GM18867 (cell line): ENCODE results near the gene MUCL3.
"Not testable (repeated sequence)": the region's sequence is repeated elsewhere in the genome, so short reads cannot be mapped to it uniquely, and the experiment has no call there.

Experiments used
- ATAC-seq: cut with Tn5 transposase; IDR thresholded peaks from one replicate; pipeline ENCODE4 v1.9.1; 2021; ENCODE audit warnings: mild to moderate bottlenecking, moderate library complexity; ENCODE audit not compliant: unreplicated experiment

Gene MUCL3, protein sequence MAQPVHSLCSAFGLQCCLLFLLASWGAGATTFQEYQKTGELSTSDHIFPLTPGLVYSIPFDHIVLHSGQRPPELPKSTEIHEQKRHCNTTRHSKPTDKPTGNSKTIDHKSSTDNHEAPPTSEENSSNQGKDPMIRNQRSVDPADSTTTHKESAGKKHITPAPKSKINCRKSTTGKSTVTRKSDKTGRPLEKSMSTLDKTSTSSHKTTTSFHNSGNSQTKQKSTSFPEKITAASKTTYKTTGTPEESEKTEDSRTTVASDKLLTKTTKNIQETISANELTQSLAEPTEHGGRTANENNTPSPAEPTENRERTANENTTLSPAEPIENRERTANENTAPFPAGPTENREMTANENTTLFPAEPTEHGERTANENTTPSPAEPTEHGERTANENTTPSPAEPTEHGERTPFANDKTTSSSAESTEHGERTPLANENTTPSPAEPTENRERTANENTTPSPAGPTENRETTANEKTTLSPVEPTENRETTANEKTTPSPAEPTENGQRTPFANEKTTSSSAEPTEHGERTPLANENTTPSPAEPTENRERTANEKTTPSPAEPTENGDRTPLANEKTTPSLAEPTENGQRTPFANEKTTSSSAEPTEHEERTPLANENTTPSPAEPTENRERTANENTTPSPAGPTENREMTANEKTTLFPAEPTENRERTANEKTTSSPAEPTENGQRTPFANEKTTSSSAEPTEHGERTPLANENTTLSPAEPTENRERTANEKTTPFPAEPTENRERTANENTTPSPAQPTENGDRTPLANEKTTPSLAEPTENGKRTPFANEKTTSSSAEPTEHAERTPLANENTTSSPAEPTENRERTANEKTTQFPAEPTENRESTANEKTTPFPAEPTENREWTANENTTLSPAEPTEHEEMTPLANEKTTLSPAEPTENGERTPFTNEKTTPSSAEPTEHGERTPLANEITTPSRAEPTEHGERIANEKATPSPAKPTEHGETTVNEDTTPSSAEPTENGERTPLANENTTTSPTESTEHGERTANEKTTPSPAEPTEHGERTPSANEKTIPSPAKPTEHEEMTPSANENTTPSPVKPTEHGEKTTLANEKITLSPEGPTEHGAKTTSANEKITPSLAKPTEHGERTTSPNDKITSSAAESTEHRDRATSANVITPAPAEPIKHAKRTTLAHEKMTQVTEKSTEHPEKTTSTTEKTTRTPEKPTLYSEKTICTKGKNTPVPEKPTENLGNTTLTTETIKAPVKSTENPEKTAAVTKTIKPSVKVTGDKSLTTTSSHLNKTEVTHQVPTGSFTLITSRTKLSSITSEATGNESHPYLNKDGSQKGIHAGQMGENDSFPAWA (N-terminal part only)

DNA sequence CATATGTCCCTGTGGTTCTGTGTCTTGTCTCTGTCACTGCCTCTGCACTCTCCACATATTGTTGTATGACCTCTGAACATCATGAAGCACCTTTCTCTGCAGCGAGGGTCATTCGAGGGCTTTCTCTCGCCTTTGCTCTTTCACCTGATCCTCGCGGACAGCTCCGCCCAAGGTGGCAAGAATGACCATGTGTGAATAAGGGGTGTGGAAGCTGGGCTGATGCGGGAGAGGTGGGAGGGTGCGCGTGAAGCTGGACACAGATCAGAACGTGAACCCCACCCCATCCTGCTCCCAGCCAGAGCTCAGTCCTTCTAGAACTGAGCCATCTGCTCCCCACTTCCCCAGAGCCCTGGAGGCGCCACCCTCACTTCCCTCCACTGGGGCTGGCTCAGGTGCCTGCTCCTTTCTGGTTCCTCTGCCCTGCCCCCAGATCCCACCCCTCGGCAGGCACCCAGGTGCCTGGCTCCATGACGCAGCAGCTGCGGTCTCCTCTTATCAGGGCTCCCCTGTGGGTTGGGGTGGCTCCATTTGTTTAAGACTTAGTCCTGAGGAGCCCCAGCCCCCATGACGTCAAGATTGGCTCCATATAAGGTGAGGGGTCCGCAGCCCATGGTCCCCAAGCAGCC lies at the start of gene MUCL3:
MUCL3 (plus strand) TSS at position 613 of the 626 bp plus-strand sequence. CDS start 27 bp downstream, outside the sequence.
- no peak for ATAC-seq

DNA sequence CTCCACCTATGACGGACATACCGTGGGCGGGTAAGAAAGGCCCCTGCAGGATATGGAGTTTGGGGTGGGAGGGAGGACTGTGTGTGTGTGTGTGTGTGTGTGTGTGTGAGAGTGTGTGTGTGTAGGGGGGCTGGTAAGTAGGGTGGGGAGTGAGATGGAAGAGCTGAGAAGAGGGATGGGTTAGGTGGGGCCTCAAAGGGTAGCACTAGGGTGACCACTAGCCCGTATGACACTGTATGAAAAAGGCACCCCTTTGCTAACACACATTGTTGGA lies 49.4 kb upstream of the MUCL3 start:
- no peak for ATAC-seq

DNA sequence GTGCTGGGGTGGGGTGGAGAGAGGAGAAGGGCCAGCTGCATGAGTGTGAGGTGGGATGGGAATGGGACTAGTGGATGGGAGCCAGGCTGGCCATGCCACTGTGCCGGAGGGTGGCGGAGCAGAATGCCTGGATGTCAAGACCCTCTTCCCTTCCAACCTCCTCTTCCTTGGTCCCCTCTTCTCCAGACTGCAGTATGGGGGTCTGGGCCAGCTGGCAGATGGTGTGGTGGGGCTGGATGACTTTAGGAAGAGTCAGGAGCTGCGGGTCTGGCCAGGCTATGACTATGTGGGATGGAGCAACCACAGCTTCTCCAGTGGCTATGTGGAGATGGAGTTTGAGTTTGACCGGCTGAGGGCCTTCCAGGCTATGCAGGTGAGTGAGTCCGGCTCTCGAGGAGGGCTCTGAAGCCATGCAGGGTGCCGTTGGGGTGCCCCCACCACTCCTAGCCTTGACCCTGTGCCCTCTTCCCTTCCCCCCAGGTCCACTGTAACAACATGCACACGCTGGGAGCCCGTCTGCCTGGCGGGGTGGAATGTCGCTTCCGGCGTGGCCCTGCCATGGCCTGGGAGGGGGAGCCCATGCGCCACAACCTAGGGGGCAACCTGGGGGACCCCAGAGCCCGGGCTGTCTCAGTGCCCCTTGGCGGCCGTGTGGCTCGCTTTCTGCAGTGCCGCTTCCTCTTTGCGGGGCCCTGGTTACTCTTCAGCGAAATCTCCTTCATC lies 48.8 kb upstream of the MUCL3 start:
- no peak for ATAC-seq

DNA sequence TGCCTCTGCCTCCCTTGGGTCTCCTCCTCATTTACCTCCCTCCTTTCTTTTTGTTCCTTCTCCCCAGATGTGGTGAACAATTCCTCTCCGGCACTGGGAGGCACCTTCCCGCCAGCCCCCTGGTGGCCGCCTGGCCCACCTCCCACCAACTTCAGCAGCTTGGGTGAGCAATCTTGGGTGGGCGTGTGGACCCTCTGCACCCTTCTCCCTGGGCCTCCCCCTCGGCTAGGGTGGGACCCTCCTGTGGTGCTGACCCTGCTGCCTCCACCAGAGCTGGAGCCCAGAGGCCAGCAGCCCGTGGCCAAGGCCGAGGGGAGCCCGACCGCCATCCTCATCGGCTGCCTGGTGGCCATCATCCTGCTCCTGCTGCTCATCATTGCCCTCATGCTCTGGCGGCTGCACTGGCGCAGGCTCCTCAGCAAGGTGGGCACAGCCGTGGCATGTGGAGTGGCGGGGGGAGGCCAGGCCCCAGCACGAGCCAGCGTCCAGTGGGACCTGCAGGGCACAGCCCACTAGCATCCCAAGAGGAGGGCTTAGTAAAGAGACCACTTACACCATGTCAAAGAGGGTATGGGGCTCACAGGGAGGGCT lies 47.7 kb upstream of the MUCL3 start:
- ATAC-seq, result no peak

DNA sequence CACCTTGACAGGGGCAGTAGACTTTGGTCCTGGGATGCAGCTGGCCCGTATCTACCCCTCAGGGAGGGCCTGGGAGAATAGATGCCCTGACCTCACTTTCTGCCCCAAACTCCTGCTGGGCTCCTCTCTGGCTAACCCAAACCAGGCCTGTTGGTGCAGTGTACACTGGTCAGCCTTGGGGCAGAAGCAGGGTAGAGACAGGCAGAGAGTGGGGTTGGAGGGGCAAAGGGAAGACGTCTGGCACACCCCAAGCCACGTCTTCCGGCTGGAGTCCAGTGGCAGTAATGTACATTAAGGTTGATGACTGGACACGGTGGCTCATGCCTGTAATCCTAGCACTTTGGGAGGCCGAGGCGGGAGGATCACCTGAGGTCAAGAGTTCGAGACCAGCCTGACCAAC lies 47.1 kb upstream of the MUCL3 start:
- ATAC-seq, result no peak

DNA sequence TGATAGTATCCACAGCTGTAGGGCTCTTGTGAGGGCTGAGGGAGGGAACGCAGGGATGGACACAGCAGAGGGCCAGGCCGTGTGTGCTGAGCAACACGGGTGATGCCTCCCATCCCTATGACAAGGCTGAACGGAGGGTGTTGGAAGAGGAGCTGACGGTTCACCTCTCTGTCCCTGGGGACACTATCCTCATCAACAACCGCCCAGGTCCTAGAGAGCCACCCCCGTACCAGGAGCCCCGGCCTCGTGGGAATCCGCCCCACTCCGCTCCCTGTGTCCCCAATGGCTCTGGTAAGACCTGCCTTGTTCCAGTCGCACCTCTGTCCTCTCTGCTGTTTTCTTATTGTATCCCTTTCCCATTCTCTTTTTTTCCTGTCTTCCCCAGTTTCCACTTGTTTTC lies 46.4 kb upstream of the MUCL3 start:
- ATAC-seq, result no peak

DNA sequence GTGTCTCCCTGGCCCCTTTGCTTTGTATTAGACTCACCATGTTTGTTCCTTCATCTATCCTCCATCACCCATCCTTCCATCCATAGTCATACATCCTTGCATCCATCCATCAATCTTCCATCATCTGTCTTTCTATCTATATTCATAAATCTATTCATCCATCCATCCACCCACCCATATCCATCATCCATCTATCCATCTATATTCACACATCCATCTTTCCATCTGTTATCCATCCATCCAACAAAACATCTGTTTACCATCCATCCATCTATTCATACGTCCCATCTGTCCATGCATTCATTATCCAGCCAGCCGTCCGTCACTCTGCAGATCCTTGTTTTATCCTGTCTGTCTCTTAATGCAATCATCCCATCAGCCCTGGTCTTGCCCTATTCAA lies 45.8 kb upstream of the MUCL3 start:
- no peak for ATAC-seq

DNA sequence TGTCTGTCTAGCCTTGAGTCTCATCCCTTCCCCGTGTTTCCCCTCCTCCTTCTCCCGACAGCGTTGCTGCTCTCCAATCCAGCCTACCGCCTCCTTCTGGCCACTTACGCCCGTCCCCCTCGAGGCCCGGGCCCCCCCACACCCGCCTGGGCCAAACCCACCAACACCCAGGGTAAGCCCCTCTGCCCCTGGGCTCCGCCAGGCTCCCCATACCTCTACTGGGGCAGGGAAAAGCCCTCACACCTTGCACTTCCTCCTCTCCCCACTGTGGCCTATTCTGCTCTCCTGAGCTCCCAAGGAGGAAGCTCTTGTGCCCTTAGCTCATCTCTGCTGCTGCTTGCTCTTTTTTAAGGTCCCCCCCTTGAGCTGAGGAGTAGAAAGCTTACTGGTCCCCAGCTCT lies 45.4 kb upstream of the MUCL3 start:
- ATAC-seq, result no peak

DNA sequence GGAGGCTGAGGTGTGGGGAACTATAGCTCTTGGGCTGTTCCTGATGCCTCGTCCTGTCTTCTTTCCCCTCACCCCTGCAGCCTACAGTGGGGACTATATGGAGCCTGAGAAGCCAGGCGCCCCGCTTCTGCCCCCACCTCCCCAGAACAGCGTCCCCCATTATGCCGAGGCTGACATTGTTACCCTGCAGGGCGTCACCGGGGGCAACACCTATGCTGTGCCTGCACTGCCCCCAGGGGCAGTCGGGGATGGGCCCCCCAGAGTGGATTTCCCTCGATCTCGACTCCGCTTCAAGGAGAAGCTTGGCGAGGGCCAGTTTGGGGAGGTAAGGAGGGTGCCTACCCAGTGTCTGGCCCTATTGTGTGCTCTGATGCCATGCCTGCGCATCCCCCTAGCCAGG lies 44.2 kb upstream of the MUCL3 start:
- no peak for ATAC-seq

DNA sequence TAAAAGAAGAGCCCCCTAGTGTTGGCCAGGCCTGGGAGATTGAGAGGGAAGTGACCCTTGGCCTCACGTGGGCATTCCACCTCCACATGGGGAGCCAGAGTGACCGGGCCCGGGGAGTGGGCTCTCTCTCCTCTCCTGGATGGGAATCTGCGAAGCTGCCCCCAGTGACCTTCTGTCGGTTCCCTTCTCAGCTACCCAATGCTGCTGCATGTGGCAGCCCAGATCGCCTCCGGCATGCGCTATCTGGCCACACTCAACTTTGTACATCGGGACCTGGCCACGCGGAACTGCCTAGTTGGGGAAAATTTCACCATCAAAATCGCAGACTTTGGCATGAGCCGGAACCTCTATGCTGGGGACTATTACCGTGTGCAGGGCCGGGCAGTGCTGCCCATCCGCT lies 42.9 kb upstream of the MUCL3 start:
- ATAC-seq, result no peak

DNA sequence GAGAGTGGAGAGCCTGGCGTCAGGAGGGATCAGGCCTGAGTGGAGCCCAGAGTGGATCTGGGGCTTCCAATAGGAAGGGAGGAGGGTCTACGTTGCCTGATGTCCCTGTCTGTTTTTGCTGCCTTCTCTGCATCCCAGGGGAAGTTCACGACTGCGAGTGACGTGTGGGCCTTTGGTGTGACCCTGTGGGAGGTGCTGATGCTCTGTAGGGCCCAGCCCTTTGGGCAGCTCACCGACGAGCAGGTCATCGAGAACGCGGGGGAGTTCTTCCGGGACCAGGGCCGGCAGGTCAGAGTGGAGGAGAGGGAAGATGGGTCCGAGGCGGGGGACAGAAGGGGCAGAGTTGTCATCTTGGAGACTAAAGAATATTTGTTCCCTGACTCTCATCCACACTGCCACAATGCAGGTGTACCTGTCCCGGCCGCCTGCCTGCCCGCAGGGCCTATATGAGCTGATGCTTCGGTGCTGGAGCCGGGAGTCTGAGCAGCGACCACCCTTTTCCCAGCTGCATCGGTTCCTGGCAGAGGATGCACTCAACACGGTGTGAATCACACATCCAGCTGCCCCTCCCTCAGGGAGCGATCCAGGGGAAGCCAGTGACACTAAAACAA lies 41.9 kb upstream of the MUCL3 start:
- no peak for ATAC-seq

DNA sequence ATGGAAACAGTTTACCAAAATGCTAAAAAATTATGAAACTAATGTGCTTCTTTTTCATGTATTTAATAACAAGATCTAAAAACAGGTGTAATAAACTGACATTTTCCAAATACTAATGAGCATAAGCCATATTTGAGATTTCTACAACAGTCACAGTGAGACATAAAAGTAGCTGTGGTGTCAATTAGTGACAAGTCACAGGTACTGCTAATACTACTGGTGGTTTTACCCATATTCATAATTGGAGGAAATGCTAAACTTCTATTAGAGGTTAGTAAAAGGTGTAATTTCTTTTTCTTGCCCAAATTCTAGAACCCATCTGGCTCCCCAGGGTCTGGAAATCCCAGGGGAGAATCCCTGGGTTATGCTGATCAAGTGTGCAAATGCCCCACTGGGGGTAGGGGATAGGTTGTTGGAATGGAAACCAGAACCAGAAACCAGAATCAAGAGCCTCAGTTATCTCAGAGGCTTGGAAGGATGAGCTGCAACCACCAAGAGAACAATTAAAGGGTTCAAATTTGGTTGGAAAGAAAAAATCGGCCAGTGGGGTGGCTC lies 39.8 kb upstream of the MUCL3 start:
- no peak for ATAC-seq

DNA sequence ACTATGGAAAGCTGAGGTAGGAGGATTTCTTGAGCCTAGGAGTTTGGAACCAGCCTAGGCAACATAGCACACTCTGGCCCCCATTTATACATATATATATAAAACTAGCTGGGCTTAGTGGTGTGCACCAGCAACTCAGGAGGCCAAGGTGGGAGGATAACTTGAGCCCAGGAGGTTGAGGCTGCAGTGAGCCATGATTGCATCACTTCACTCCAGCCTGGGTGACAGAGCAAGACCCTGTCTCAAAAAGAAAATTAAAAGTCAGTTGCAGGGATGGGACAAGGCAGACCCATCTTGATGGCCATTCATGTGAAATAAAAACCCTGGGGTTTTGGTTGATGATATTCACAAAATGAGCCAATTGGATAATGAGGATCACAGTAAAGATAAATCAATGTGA lies 39.3 kb upstream of the MUCL3 start:
- no peak for ATAC-seq

DNA sequence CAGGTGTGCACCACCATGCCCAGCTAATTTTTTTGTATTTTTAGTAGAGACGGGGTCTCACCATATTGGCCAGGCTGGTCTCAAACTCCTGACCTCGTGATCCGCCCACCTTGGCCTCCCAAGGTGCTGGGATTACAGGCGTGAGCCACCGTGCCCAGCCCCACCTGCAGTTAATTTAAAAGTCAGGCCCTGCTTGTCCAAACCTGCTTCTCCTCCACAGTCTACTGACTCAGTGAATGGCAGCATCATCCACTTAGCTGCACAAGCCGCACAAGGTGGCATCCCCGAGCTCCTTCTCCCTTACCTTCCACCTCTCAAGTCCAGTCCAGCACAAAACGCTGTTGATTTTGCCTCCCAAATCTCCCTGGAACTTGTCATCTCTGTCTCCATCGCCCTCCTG lies 38.6 kb upstream of the MUCL3 start:
- not testable (repeated sequence) for ATAC-seq

DNA sequence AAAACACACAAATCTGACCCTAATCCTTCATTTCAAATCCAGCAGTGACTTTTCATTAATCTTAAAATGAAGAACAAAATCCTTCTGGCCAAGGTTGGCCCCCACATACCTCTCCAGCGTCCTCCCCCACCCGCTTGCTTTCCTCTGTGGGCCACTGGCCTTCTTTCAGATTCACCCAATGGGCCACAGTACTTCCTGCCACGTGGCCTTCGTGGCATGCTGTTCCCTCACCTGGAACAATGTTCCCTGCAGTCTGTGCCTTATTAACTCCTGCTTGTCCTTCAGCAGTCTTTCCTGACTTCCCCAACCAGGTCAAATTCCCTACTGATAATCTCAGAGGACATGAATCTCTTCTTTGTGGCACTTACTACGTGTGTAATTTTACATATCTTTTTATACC lies 38.1 kb upstream of the MUCL3 start:
- ATAC-seq, result no peak

DNA sequence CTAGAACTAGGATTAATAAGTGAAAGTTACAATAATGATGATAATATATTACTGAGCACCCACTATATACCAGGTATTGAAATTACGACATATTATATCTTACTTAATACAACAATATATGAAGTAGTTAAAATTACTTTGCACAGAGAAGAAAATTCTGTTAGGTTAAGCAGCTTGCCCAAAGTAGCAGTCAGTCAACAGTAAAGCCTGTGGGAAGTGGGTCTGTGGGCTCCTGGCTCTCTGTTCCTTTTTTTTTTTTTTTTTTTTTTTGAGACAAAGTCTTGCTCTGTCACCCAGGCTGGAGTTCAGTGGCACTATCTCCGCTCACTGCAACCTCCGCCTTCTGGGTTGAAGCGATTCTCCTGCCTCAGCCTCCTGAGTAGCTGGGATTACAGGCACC lies 37.5 kb upstream of the MUCL3 start:
- ATAC-seq, result no peak

DNA sequence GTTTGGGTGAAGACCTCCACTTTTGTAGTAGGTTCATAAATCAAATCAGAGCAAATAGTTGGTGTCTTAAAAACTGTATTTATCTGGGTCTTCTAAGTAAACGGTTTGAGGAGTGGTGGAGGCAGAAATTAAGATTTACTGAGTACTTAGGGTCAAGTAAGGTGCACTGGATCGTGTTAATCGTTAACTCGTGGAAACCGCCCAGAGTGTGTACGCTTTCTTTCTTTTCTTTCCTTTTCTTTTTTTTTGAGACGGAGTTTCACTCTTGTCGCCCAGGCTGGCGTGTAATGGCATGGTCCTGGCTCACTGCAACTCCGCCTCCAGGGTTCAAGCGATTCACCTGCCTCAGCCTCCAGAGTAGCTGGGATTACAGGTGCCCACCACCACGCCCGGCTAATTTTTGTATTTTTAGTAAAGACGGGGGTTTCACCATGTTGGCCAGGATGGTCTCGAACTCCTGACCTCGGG lies 33.4 kb upstream of the MUCL3 start:
- ATAC-seq, result not testable (repeated sequence)

DNA sequence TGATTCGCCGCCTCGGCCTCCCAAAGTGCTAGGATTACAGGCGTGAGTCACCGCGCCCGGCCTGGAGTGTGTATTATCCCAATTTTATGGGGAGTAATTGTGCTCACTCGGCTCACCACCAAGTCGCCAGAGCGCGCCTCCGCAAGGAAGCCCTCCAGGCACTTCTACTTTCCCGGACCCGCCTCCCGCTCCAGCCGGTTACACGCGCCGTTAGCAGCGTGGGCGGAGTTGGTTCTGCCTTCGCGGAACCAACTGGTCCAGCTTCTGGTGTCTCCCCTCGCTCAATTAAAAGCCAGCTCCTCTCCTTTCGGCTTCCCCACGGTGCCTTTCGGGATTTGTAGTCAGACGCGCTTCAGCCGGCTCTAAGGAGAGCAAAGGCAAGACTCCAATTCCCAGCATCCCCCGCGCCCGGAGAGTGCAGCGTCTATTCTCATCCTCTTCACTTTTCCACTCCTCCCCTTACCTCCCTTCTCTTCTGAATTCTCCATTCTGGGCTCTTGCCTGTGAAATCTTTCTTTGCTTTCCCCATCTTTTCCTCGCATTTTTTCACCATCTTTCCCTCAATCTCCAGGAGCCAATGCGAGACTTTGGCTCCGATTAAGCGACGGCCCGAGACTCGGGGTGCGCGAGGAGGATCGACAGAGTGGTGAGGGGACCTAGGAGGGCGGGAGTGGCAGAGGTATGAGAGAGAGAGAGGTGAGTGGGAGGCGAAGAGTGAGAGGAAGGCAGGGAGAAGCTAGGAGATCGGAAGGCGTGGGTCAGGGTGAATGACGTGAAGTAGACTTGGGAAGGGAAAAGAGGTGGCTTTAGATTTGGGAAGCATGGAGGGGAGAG lies 32.8 kb upstream of the MUCL3 start, which contains the start of gene GTF2H4:
GTF2H4 (plus strand) TSS at position 450 of the 834 bp plus-strand sequence.
- peak; percentile 95 for ATAC-seq
